Mammary epithelial cell (primary cell): Measurements from ENCODE around the gene TOM1L2.

Experiments used
- CTCF ChIP-seq, 2 donors: IDR thresholded peaks in 1 of 2; conservative IDR thresholded peaks in 1 of 2; 2 replicates each; pipeline ENCODE4 v1.5.1; 2011 to 2012; ENCODE audit warnings: inconsistent platforms in 2 of 2, low read length in 2 of 2, mild to moderate bottlenecking in 2 of 2, control low read depth in 1 of 2, low read depth in 1 of 2; ENCODE audit not compliant: insufficient read depth in 1 of 2; ENCODE audit errors: extremely low read depth in 1 of 2
- EZH2 ChIP-seq: IDR thresholded peaks from 2 replicates; pipeline ENCODE4 v1.6.1; 2012; ENCODE audit warnings: low read length, inconsistent platforms, borderline replicate concordance

- no peak for TF ChIP-seq CTCF (conservative IDR thresholded peaks at IDR 0.05 in 1 of 2, IDR thresholded peaks at IDR 0.05 in 1 of 2; ENCODE audit: extremely low read depth in 1 of 2, insufficient read depth in 1 of 2, low read depth in 1 of 2, low read length in 2 of 2)
- TF ChIP-seq EZH2 = no peak
These were observed 134.8 kb downstream of the TOM1L2 start for GRCh38 chr17:17837380-17837821.
